ENCODE results near the gene VRK2. TPM values are rescaled to one million over a fixed set of nuclear protein-coding genes. Genes with fewer than 3 reads are reported as not detected.

VRK2 gene
- total and polyA plus RNA-seq, 10 of the 15 experiments (the other 5 are each of a cell fraction or from before 2014, with no cell fraction given) = 26.5 to 78.0 (median 57.3) TPM

DNA sequence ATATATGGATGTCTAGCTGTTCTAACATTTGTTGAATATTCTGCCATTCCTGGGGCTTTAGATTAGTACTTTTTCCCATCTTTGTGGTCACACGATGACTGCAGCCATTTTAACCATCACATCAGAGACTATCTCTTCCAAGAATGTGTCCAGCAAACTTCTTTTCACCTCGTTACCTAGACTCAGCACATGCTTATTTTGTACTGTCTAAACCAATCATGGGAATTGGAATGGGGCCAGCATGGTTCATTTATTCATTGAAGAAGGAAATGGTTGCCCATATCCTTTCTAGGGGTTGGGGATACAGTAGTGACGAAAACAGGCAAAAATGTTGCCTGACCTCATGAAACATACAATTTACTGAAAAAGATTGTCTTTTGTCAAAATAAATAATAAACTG, 2.5 kb upstream of the VRK2 start:
- 93% methylated on average over 3 of the region's 3 CpGs for WGBS (ENCODE audit: insufficient coverage, insufficient replicate concordance, low lambda C conversion rate, missing lambda C conversion rate)
- Histone ChIP-seq H3K4me2 (ENCODE audit: control insufficient read depth, insufficient read depth) (peak overlapping the region; percentile 85), H3K9ac (ENCODE audit: control insufficient read depth, insufficient read depth, low read length) (no peak overlapping the region), H3K4me3 (no peak overlapping the region), H2AFZ (ENCODE audit: control insufficient read depth, low read depth, low read length) (no peak overlapping the region; the same call in none of the 2 replicates), H3K9me3 (replicated peaks; ENCODE audit: control insufficient read depth, insufficient read depth, low read length) (no peaks in the 10 kb centered on the region; the same call in 1 of the 3 replicates), H3K36me3 (ENCODE audit: control insufficient read depth in 2 of 2, insufficient read depth in 2 of 2, low read length in 1 of 2) (no peaks in the 10 kb centered on the region), H4K20me1 (ENCODE audit: control insufficient read depth, insufficient read depth) (no peaks in the 10 kb centered on the region), H3K4me1 (ENCODE audit: control insufficient read depth, insufficient read depth, low read length) (peaks cover 22% of the 10 kb centered on the region), H3K27ac (ENCODE audit: control insufficient read depth, insufficient read depth) (peak overlapping the region; percentile 92; the same call in 1 of the 2 replicates), H3K79me2 (ENCODE audit: control insufficient read depth, insufficient read depth, low read length) (peaks cover 51% of the 10 kb centered on the region), H3K27me3 (replicated peaks in 1 of 2; ENCODE audit: control insufficient read depth in 2 of 2, insufficient read depth in 2 of 2, low read length in 1 of 2) (no peaks in the 10 kb centered on the region)
- in situ Hi-C loops (cut with MboI) (no loop called here), intact Hi-C loops (cut with micrococcal nuclease; ENCODE audit: unreplicated experiment) (no loop called here)
- CTCF ChIA-PET = interaction anchor here (0.8 to 2.5 kb wide), 3 partner anchors 18 to 162 kb away, joined by 3 to 7 read pairs (median 3); no protein-coding TSS in a partner anchor
- TF ChIP-seq SIX5 (IDR thresholded peaks at IDR 0.05; ENCODE audit: low read depth, low read length, severe bottlenecking) (no peak), YY1 (IDR thresholded peaks at IDR 0.05; ENCODE audit: low read depth, low read length) (0 out of 2 replicates have a peak, but pooled peaks have one; percentile 25), ZNF274 (IDR thresholded peaks at IDR 0.05; ENCODE audit: insufficient read depth, insufficient read length) (no peak), HDAC2 (IDR thresholded peaks at IDR 0.05) (no peak)
- TF ChIP-seq, protein P1, sequence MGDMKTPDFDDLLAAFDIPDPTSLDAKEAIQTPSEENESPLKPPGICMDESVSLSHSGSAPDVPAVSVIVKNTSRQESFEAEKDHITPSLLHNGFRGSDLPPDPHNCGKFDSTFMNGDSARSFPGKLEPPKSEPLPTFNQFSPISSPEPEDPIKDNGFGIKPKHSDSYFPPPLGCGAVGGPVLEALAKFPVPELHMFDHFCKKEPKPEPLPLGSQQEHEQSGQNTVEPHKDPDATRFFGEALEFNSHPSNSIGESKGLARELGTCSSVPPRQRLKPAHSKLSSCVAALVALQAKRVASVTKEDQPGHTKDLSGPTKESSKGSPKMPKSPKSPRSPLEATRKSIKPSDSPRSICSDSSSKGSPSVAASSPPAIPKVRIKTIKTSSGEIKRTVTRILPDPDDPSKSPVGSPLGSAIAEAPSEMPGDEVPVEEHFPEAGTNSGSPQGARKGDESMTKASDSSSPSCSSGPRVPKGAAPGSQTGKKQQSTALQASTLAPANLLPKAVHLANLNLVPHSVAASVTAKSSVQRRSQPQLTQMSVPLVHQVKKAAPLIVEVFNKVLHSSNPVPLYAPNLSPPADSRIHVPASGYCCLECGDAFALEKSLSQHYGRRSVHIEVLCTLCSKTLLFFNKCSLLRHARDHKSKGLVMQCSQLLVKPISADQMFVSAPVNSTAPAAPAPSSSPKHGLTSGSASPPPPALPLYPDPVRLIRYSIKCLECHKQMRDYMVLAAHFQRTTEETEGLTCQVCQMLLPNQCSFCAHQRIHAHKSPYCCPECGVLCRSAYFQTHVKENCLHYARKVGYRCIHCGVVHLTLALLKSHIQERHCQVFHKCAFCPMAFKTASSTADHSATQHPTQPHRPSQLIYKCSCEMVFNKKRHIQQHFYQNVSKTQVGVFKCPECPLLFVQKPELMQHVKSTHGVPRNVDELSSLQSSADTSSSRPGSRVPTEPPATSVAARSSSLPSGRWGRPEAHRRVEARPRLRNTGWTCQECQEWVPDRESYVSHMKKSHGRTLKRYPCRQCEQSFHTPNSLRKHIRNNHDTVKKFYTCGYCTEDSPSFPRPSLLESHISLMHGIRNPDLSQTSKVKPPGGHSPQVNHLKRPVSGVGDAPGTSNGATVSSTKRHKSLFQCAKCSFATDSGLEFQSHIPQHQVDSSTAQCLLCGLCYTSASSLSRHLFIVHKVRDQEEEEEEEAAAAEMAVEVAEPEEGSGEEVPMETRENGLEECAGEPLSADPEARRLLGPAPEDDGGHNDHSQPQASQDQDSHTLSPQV (IDR thresholded peaks at IDR 0.05) = peak; percentile 51; the same call in 1 of the 2 replicates
- TF ChIP-seq, protein P2, sequence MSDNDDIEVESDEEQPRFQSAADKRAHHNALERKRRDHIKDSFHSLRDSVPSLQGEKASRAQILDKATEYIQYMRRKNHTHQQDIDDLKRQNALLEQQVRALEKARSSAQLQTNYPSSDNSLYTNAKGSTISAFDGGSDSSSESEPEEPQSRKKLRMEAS (IDR thresholded peaks at IDR 0.05; ENCODE audit: low read depth, low read length) = no peak
- TF ChIP-seq, protein P3, sequence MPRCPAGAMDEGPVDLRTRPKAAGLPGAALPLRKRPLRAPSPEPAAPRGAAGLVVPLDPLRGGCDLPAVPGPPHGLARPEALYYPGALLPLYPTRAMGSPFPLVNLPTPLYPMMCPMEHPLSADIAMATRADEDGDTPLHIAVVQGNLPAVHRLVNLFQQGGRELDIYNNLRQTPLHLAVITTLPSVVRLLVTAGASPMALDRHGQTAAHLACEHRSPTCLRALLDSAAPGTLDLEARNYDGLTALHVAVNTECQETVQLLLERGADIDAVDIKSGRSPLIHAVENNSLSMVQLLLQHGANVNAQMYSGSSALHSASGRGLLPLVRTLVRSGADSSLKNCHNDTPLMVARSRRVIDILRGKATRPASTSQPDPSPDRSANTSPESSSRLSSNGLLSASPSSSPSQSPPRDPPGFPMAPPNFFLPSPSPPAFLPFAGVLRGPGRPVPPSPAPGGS (IDR thresholded peaks at IDR 0.05; ENCODE audit: borderline replicate concordance, insufficient read depth, low read depth, low read length, poor library complexity, severe bottlenecking) = no peak
- TF ChIP-seq, protein P4, sequence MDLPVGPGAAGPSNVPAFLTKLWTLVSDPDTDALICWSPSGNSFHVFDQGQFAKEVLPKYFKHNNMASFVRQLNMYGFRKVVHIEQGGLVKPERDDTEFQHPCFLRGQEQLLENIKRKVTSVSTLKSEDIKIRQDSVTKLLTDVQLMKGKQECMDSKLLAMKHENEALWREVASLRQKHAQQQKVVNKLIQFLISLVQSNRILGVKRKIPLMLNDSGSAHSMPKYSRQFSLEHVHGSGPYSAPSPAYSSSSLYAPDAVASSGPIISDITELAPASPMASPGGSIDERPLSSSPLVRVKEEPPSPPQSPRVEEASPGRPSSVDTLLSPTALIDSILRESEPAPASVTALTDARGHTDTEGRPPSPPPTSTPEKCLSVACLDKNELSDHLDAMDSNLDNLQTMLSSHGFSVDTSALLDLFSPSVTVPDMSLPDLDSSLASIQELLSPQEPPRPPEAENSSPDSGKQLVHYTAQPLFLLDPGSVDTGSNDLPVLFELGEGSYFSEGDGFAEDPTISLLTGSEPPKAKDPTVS (IDR thresholded peaks at IDR 0.05; ENCODE audit: low read depth, low read length) = no peak
- ATAC-seq (no peak), DNase-seq (ENCODE audit: low read depth, low spot score) (no peak), FAIRE-seq (no peak)
- BruUV-seq (replicated peaks) = no TSS peak
- SMC1A ChIA-PET (ENCODE audit: uncharacterized antibody, unreplicated experiment) = interaction anchor here (0.9 to 6.4 kb wide), 11 partner anchors 10 to 152 kb away, joined by 3 to 83 read pairs (median 7); no protein-coding TSS in a partner anchor
- POLR2A ChIA-PET = interaction anchor here (0.6 to 2.0 kb wide), 6 partner anchors 9 to 1229 kb away, joined by 3 to 7 read pairs (median 4); no protein-coding TSS in a partner anchor
- RAD21 ChIA-PET (ENCODE audit: unreplicated experiment) = interaction anchor here (1.1 to 5.4 kb wide), 6 partner anchors 8 to 194 kb away, joined by 4 to 54 read pairs (median 8); no protein-coding TSS in a partner anchor
